ENCODE data around the gene DTYMK.

DNA sequence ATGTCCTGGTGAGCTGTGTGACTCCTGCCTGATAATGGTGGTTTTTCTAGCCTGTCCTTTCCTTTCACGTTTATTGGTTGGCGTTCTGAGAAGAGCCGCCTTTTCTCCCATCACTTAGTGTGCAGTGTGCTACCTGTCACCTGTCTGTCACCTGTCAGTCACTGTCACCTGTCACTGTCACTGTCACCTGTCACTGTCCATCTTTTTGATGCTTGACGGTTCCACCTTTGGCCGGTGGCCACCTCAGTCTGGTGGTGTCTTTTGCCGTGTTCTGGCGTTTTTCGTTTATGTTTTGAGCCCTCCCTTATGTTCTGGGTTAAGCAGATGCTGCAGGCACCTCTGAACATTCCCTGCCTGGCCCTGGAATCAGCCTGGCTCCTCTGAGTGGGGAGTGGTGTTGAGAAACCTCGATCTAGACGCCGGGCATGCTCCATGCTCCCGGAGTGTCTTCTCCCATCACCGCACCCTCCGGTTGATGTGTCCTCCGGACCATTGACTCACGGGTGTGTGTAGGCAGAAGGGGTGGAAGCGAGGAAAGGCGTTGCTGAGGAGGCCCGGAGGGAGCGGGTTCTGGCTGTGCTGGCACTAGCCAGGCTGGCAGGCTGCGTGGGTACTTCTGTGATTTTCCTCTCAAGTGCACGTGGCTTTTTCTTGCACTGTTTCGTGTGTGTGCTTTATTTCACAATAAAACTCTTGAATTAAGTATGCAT, 20.7 kb downstream of the DTYMK start:
- TF ChIP-seq, protein P1, sequence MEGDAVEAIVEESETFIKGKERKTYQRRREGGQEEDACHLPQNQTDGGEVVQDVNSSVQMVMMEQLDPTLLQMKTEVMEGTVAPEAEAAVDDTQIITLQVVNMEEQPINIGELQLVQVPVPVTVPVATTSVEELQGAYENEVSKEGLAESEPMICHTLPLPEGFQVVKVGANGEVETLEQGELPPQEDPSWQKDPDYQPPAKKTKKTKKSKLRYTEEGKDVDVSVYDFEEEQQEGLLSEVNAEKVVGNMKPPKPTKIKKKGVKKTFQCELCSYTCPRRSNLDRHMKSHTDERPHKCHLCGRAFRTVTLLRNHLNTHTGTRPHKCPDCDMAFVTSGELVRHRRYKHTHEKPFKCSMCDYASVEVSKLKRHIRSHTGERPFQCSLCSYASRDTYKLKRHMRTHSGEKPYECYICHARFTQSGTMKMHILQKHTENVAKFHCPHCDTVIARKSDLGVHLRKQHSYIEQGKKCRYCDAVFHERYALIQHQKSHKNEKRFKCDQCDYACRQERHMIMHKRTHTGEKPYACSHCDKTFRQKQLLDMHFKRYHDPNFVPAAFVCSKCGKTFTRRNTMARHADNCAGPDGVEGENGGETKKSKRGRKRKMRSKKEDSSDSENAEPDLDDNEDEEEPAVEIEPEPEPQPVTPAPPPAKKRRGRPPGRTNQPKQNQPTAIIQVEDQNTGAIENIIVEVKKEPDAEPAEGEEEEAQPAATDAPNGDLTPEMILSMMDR (IDR thresholded peaks at IDR 0.05) = no peak
- TF ChIP-seq POLR2A (IDR thresholded peaks at IDR 0.05) = no peak
